ENCODE measurements around the gene DPEP1.
"Not testable (repeated sequence)": the region's sequence is repeated elsewhere in the genome, so short reads cannot be mapped to it uniquely, and the experiment has no call there.

Gene DPEP1

DNA sequence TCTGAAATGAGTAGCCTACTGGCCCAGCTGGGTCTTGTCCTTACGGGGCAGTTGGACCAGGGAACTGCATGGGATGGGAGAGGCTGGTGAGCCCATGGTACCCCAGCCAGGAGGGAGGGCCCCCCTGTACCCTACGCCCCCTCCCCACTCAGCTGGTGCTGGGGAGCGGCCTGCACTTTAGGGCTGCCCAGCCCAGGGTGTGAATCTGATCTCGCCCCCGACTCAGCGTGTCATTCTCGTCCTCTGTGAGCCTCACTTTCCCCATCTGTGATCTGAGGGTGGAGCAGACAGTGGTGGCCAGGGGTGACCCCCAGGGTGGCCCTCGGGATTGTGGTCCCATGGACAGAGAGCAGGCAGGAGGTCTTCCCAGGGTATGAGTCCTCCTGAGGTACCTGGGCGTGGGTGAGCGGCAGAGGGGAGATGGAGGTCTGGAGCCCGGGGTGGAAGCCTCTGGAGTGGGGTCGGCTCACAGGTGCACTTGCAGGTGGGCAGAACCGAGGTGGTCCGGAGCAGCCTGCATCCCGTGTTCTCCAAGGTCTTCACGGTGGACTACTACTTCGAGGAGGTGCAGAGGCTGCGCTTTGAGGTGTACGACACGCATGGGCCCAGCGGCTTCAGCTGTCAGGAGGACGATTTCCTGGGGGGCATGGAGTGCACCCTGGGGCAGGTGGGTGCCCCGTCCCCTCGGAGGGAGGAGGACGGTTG lies 36.2 kb upstream of the DPEP1 start:
- DNase-seq = no peak

DNA sequence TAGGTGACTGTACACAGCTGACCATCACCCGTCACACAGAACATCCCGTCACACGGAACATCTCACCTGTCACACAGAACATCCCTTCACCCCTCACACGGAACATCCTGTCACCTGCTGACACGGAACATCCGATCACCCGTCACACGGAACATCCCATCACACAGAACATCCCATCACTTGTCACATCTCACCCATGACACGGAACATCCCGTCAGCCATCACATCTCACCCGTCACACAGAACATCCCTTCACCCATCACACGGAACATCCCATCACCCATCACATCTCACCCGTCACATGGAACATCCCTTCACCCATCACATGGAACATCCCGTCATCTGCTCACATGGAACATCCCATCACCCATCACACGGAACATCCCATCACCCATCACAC lies 34.1 kb upstream of the DPEP1 start:
- no peak for DNase-seq

DNA sequence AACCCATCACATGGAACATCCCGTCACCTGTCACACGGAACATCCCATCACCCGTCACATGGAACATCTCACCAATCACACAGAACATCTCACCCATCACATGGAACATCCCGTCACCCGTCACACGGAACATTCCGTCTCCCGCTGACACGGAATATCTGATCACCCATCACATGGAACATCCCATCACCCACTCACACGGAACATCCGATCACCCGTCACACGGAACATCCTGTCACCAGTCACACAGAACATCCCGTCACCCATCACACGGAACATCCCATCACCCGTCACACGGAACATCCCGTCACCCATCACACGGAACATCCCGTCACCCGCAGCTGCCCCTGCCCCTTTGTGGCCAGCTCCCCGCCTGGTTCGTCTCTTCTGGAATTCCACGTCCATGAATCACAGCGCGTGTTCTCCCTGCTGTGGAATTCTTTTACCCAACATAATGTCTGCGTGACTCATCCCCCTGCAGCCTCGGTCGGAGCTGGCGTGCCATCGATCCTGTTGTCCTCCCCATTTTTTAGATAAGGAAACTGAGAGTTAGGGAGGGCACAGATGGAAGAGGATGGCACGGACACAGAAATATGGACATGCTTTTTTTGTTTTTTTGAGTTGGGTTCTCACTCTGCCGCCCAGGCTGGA lies 32.3 kb upstream of the DPEP1 start:
- peak; percentile 98 for DNase-seq

DNA sequence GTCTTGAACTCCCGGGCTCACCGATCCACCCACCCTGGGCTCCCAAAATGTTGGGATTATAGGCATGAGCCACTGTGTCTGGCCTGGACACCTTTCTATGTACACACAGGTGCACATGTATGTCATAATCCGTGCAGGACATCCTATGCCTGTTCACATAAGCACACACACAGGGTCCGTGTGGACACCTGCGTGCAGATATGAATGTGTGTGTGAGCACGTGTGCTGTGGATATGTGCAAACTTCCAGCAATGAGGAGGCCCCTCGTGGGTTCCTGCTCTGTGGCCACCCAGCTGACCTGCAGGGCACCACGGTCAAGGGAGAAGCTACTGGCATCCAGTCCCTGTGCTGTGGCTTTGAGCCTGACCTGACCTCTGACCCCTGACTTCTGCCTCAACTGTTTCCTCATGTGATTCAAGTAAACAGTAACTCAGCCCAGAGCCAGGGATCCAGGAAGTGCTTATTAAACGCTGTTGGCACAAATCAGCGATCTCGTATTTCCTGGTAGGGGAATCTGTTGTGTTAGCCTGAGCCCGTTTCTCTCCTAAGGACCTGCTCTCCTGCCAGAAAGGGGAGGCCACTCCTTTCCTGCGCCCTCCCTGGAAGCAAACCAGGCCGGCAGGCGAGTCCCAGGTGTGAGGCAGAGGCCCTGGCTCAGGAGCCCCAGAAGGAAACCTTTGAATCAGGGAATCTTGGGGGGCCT lies 31.4 kb upstream of the DPEP1 start:
- DNase-seq = no peak

DNA sequence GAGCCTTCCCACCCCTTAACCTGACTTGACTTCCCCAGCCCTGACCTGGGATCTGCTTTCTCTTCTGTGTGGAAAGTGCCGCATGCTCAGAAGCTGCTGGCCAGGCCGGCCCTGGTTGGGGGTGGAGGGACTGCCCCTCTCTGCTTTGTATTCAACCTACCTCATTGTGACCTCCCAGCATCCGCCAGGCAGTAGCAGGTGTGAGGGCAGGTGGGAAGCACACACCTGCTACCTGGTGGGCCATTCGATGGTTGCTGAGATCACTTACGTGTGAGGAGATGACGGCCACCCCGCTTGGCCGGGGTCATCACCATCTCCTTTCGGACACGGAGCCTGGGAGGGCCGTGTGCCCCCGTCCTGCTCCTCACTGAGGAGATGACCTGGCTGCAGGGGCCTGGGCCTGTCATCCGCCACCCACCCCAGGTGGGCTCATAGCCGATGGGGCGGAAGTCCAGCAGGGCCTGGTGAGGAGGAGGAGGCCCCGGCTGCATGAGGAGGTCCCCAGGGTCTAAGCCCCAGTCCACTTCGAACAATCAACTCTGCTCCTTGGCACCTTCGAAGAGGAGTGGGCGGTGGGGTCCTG lies 30.7 kb upstream of the DPEP1 start:
- no peak for DNase-seq

DNA sequence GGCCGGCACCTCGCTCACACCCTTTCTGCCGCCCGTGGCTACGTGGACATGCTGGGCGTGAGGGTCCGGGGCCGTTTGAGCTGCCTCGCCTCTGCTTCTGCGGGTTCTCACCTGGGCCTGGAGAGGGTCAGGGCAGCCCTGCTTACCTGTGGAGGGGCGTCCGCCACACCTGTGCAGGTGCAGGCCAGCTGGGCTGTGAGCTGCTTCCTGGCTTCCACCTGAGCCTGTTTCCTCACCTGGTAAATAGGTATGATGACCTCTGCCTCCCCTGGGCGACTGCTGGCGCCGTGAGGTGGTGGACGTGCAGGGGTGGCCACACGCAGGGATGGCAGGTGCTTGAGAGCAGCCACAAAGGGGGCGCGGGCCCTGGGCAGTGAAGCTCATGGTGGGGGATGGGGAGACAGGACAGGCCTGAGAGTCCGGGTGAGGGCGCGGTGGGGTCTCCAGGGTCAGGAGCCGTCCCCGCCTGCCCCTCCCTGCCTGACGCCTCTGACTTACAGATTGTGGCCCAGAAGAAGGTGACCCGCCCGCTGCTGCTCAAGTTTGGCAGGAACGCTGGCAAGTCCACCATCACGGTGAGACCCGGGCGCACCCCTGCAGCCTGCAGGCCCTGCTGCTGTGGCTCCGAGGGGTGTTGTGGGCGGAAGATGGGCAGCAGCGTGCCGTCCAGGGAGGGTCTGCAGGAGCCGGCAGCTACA lies 30.1 kb upstream of the DPEP1 start:
- DNase-seq = no peak

DNA sequence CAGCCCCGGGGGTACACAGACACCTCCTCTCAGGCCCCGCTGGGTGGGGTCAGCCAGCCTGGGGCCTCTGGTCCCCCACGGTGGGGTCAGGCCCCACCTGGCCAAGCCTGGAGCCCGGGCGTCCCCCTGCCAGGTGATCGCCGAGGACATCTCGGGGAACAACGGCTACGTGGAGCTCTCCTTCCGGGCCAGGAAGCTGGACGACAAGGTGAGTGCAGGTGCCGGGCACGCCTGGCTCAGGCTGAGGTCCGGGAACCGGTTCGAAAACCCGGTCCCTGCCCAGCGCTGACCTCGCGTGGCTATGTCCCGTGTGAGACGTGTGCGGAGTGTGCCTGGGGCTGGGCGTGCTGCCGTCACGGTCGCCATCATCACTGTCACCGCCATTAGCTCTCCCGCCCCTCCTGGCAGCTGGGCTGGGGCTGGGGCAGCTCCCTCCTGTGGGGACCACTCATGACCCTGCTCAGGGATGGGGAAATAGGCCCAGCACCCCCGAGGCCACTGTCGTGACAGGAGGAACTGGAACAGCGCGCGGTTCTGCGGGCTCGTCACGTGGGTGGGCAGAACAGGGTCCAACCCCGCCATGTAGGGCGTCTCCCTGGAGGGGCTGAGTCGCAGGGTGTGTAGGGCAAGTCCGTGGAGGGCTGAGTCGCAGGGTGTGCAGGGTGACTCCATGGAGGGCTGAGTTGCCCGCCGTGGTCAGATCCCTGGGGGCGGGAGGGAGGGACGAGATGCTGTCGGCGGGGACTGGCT lies 29.4 kb upstream of the DPEP1 start:
- no peak for DNase-seq

DNA sequence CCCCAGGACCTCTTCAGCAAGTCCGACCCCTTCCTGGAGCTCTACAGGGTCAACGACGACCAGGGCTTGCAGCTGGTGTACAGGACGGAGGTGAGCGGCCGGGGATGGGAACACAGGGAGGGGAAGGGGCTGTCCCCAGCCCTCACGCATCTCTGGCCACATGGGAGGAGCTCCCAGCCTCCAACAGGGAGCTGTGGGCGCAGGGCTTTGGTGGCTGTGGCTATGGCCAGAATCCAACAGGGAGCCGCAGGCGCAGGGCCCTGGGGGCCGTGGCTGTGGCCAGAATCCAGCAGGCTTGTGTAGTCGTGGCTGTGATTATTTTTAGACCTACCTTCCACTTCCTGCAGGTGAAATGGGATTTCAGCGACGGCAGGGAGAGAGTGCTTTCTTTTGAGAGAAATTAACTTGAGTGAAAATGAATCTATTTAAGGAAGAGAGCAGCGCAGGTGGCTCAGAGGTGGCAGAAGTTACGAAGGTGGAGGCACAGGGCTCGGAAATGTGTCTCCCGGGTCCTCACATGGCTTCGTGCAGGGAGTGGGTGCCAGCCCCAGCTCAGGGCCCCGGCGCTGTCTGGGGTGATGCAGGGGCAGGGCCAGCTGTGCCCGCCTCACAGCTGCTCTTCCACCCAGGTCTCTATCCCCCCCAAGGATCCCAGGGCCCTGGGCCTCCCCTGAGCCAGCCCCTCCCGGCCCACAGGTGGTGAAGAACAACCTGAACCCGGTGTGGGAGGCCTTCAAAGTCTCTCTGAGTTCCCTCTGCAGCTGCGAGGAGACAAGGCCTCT lies 28.5 kb upstream of the DPEP1 start:
- DNase-seq = no peak

DNA sequence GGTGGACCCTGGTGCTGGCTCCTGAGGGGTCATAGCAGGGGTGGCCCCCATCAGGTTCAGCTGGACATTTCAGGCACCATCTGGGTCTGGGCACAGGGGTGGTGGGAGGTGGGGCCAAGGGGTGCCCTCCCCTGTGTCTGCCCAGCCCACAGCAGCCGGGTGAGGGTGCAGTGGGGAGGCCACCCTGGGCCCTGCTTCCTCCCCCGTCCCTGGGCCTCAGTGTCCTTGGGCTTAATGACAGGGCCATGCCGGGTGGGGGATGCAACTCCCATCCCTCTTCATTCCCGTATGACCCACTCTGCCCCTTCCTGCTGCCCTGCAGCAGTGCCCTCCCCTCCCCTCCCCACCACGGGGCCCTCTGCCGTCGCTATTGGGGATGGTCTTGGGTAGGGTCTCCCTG lies 27.2 kb upstream of the DPEP1 start:
- DNase-seq = no peak

DNA sequence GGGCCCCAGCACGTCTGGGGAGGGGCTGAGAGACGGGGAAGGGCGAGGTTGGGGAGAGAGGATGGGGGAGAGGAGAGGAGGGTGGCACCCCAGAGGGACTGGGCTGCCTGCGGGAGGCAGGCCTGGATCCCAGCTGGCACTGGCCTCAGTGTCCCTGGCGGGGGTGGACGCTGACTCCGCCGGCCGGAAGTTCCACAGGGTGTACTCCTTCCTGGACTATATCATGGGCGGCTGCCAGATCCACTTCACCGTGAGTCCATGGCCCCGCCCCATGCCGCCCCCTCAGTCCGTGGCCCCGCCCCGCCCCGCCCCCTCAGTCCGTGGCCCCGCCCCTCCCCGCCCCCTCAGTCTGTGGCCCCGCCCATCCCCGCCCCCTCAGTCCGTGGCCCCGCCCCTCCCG lies 26.6 kb upstream of the DPEP1 start:
- DNase-seq = no peak

DNA sequence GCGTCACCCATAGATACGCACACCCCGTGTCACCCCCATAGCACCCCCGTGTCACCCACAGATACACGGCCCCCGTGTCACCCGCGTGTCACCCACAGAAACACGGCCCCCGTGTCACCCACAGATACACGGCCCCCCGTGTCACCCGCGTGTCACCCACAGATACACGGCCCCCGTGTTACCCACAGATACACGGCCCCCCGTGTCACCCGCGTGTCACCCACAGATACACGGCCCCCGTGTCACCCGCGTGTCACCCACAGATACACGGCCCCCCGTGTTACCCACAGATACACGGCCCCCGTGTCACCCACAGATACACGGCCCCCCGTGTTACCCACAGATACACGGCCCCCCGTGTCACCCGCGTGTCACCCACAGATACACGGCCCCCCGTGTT lies 25.8 kb upstream of the DPEP1 start:
- not testable (repeated sequence) for DNase-seq

DNA sequence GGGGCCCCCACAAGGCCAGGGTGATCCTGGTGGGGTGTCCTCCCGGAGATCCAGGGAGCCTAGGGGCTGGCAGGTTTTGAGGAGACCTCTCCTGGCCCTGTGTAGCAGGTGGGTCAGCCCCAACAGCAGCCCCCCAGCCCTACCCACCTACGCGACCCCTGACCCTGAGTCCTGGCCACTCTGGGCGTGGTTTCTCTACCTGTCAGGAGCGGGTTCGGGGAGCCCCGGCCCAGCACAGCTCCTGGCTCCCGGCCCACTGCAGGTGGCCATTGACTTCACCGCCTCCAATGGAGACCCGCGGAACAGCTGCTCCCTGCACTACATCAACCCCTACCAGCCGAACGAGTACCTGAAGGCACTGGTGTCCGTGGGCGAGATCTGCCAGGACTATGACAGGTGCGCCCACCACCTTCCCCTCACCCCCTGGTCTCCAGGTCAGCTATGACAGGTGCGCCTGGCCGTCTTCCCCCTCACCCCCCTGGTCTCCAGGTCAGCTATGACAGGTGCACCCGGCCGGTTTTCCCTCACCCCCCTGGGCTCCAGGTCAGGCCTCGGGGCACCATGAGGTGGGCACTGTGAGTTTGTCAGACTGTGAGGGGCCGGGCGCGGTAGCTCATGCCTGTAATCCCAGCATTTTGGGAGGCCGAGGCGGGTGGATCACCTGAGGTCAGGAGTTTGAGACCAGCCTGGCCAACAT lies 24.9 kb upstream of the DPEP1 start:
- no peak for DNase-seq

DNA sequence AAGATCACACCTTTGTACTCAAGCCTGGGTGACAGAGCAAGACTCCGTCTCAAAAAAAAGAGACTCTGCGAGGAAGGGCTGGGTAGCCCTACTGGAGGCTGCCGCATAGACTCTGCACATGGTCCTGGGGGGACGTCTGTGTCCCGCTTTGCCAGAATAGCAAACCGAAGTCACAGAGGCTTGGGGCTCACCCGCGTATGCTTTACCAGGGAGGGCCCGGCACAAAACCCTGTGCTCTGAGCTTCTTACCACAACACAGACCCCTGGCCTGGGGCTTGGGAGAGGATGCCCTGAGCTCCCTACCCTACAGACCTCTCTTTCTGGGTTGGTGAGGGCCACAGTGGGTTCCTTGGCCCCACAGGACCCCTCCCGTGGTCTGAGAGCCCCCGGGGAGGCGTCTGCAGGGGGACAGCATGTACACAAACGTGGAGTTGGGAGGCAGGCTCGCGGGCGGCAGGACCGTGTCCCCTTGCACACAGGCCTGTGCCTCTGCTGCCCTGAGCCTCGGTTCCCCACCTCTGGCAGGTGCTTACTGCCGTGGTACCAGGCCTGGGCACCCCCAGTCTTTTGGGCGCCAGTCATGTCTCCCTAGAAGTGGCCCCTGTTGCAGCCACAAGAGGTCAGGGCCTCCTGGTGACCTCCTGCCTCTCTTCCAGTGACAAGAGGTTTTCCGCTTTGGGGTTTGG lies 24.1 kb upstream of the DPEP1 start:
- no peak for DNase-seq

DNA sequence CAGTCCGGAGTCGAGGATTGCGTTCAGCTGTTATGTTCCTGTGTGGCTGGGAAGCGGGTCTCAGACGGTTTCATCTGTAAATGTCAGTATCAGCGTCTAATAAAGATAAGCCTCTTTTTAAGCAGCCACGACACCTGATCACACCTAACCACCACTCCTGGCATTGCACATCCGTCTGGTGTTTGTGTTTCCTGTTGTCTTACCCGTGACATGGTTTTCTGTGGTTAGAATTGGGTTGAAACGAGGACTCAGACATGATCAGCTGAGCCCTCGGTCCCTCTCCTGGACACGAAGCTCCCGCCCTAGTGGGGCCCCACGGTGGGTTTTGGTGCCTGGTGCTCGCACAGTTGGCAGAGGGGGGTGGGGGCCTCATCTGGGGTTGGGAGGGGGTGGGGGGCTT lies 19.6 kb upstream of the DPEP1 start:
- no peak for DNase-seq

DNA sequence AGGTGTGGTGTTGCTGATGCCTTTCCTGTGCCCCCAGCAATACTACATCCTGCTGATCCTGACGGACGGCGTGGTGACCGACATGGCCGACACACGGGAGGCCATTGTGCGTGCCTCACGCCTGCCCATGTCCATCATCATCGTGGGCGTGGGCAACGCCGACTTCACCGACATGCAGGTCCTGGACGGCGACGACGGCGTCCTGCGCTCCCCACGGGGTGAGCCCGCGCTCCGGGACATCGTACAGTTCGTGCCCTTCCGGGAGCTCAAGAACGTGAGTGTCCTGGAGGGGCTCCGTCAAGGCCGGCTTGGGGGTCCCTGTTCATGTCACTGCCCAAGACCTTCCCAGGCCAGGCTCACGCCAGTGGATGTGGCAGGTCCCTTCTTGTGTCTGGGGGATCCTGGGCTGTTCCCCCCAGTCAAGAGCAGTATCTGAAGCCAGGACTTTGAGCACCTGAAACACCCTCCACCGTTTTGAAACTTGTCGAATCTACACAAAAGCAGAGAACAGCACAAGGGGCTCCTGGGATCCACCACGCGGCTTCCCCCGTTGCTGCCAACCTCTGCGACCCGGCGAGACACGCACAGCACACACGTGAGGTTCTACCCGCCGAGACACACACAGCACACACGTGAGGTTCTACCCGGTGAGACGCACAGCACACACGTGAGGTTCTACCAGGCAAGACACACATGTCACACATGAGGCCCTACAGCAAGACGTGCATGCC lies 17.9 kb upstream of the DPEP1 start:
- DNase-seq = no peak

DNA sequence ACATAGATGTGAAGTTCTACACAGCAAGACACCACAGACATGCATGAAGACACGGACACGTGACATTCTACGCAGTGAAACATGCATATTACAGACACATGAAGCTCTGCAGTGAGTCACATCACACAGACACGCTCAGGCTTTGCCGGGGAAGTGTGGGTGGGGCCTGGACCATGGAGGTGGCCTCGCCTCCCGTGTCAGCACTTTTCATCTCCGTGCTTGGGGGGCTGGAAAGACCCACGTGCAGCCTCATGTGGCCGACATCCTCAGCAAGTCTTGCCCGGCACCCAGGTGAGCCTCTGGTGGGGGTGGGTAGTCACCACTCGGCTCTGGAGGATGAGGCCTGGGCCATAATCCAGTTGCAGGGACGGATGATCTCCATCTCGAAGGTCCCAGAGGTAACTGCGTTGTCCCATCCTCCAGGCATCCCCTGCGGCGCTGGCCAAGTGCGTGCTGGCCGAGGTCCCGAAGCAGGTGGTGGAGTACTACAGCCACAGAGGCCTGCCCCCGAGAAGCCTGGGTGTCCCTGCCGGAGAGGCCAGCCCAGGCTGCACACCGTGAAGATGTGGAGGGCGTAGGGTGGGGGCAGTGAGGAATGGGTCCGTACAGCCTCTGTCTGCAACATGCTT lies 17.3 kb upstream of the DPEP1 start:
- DNase-seq = no peak

DNA sequence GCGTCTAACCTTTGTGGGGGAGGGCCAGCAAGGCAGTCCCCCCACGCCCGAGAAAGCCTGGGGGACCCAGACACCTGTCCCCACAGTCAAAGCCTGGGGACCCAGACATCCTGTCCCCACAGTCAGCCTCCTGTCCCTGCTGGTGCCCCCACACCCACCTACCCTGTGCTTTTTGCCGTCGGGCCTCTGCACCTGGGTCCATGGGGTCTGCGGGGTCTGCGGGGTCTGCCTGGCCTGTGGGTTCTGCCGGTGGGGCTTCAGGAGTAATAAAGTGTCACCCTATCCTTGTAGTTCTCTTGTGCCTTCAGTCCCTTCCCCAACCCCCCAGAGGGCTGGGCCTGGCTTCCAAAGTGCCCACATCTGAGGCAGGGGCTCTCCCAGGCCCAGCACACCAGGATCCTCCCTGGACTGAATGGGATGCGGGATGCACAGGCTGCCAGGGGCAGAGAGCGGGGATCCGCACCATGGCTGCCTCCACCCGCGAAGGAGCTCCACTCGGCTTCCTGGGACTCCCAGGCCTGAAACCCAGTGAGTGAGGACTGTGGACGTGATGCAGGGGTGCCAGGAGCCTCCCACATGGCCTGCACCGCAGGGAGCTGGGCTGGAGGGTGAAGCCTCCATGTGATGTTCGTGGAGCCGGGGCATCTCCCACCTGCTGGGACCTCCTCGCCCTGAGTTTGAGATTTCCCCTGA lies 16.3 kb upstream of the DPEP1 start:
- DNase-seq = no peak

DNA sequence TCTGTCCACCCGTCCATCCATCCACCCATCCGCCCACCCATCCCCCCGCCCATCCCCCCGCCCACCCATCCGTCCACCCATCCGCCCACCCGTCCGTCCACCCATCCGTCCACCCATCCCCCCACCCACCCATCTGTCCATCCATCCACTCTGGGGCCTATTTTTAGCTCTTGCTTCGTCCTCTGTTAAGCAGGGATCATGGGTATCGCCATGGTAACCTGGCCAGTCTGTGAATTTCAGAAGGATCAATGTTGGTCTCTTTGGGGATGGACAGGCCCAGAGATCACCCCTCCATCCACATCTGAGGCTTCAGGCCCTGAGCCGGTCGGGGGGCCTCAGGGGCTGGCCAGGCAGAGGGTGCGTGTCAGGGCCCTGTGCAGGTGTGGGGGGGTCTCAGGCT lies 15.2 kb upstream of the DPEP1 start:
- DNase-seq = peak; percentile 37
